Measurements from ENCODE around the gene EIF4A2.

EIF4A2 gene

DNA sequence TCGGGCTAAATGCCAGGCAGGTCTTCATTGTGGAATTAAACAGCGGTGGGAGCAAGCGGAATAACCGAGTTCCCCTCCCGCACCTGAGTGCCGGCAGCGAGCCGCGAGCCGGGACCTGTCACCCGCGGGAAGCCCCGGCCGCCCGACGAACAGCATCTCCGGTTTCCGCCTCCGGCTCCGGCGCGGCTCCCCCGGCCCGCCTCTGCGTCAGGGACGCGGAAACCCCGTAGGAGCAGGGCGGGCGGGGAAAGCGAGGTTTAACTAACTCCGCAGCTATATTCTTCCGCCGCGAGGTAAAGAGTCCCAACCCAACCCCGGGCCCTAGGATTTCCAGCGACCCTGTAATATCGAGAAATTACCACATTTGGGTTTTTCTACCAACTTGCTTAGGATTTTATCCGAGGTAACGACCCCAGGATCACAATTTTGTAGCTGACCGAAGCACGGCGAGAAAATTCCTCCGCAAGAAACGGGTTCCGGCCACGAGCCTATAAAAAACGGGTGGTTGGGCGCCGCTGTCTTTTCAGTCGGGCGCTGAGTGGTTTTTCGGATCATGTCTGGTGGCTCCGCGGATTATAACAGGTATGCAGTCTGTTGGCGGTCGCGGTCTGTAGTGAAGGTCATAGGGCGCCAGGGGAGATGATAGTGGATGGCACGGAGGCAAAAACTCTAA, at the start of gene EIF4A2:
Gene EIF4A2 (plus strand): TSS at position 520 of the 673 bp plus-strand sequence. CDS start 34 bp downstream, at position 554.
- peak; percentile 81 for DNase-seq

DNA sequence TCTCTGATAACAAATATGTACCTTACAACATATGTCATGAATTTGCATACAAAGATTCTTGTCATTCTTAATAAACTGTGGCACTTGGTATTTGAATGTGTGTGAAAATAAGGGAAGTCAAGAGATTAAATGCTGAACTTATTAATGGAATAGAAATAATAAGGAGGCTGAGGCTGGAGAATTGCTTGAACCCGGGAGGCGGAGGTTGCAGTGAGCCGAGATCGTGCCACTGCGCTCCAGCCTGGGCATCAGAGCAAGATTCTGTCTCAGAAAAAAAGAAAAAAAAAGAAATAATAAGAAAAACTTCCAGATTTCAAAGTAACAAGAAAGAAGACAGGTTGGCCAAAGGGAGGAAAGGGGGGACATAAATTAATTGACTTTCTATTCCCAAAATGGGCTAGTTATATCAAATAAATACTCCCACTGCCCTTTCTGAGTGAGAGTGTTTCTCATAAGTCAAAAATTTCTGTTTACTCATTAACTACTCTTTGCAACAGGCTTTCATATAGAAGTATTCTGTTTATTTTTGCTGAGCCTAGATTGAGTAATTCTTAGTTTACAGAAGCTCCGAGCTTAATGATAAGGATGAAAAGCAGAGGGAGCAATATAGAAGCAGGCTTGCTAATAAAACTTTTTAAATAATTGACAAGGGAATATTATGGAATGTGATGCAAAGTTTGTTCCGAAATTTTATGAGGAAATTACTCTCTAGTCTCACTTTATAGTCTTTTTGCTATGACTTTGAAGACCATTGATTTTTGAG, 40.6 kb upstream of the EIF4A2 start:
- DNase-seq: no peak

DNA sequence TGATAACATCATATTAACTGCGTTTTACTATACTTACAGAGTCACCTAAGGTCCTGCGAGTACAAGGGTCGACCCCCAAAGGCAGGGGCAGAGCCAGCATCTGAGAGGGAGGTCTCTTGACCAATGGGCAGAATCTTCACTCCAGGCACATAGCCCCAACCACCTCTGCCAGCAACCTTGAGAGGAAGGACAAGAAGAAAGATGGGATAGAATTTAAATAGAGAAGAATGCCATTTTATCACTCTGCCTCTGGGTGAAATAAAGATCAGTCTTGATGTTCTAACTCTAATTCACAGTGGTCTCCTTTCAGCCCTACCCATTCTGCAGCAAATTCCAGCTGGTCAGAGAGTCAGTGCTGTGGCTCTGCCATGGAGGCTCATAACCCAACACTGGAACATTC, 39.7 kb upstream of the EIF4A2 start:
- no peak for DNase-seq

DNA sequence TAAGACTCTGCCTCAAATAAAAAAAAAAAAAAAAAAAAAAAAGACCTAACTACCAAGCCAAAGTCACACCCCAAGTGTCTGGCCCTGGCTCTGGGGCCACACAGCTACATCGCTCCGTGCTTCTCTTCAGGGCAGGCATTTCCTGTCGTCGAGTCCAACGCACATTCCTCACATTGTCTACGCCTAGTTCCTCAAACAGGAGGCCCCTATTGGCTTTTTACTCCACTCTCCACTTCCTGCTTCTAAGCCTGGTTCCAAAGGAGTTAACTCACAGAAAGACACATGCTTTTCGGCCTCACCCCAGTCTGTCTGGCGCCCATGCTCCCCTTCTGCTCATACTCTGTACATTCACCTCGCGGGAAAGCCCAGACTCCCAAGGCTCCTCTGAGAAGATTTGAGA, 37.4 kb upstream of the EIF4A2 start:
- DNase-seq: no peak

DNA sequence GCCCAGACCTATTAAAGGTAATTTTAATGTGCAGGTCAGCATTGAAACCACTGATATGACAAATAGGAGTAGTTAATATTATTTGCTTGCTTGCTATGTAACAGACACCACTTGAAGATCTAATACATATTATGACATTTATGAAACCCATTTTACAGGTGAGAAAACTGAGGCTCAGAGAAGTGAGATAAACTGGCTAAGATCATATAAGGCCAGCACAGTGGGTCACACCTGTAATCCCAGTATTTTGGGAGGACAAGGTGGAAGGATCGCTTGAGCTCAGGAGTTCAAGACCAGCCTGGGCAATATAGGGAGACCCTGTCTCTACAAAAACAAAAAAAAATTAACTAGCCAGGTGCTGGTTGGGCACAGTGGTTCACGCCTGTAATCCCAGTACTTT, 33.1 kb upstream of the EIF4A2 start:
- no peak for DNase-seq

DNA sequence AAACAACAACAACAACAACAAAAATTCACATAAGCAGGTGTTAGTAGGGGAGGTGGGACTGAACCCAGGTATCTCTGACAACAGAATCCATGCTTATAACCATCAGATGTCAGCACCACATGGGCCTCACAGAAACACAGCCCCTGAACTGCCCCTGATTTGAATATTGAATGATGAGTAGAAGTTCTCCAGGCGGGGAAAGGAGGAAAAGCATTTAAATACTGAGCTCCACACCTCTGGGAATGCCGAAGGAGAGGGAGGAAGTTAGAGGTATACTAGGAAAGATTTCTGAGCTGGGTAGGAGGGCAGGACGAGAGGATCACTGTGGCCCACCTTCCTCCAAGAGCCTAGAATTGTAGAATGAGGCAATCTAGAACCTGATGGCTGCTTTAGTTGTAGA, 31.9 kb upstream of the EIF4A2 start:
- no peak for DNase-seq

DNA sequence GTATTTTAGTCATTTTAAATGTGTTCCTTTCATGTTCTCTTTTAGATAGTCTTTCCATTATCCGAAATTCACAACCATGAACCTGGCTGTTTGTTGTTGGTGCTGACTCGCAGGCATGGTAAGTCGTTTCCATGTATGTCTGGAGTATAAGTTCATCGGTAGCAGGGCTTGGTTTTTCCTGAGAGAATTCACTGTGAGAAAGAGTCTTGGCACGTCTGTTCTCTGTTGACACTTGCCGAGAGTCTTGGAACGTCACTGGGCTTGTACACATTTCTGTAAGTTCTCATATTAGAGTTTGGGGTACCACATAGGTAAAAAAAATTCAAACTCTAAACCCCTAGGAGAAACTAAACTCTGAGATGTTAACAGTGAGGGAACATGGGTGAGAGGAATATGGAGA, 29.4 kb upstream of the EIF4A2 start:
- no peak for DNase-seq

DNA sequence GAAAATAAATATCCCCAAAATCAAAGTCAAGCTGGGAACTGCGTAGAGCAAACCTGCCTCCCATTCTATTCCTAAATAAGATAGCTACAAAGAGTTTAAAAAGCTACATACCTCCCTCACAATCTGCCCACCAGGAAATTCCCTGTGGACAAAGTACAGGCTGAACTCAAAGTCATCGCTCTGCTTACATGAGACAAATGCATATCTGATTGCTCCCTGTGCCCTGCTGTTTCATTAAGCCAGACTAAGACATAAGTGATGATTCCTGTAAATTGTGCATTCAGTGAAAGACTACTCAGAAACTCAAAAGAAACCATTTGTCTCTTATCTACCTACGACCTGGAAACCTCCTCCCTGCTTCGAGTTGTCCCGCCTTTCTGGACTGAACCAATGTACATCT, 28.5 kb upstream of the EIF4A2 start:
- DNase-seq: no peak

DNA sequence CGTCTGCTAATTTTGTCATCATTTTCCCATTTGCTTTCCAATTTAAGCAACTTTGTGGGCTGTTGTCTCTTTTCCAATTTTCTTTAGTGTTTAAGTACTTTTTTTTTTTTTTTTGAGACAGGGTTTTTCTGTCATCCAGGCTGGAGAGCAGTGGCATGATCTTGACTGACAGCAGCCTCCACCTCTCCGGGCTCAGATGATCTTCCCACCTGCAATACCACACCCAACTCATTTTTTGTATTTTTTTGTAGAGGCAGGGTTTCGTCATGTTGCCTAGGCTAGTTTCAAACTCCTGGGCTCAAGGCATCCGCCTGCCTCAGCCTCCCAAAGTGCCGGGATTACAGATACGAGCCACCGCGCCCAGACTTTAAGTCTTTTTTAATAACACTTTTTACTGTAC, 26.2 kb upstream of the EIF4A2 start:
- no peak for DNase-seq

DNA sequence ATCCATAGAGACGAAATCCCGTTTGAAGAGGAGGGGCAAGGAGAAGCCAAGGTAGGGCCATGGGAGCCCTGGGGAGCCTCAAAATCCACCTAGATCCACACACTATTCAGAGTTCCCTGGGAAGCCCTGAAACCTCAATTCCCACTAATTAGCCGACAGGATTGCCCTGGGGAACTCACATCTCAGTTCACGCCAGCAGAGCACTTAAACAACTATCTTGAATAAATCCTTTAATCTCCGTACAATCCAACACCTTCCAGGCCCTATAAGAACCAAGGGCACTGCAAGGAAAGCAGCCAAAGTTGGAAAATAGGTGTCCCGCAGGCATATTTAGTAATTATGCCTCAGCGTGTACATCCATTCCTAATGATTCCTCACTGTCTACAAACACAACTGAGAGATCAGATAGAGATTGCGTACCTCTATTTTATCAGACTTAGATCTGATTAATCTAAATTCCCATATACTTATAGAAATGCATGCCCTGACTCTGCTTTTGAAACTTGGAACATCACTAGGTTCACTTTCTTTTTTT, 25.6 kb upstream of the EIF4A2 start:
- no peak for DNase-seq

DNA sequence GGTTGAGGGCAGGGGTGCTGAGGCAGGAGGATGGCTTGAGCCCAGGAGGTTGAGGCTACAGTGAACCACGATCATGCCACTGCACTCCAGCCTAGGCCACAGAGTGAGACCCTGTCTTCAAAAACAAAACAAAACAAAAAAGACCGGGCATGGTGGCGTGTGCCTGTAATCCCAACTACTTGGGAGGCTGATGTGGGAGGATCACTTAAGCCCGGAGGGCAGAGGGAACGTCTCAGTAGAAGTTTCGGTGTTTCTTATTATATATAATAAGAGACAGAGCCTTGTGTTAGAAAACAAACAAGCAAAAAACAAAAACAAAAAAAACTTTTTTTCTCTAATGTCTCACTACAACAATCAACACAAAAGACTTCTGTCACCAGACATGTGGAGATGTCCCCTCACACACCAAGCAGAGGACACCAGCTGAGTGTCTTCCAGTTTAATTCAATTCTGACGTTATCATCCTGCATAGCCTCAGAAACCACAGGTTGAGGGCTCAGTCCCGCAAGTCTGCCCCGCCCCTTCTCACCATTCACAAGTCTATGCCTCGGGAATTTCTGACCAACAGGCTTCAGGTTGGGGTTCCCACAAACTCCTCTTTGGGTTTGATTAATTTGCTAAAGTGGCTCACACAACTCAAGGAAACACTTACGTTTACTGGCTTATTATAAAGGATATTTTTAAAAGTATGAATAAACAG, 24.0 kb upstream of the EIF4A2 start:
- no peak for DNase-seq

DNA sequence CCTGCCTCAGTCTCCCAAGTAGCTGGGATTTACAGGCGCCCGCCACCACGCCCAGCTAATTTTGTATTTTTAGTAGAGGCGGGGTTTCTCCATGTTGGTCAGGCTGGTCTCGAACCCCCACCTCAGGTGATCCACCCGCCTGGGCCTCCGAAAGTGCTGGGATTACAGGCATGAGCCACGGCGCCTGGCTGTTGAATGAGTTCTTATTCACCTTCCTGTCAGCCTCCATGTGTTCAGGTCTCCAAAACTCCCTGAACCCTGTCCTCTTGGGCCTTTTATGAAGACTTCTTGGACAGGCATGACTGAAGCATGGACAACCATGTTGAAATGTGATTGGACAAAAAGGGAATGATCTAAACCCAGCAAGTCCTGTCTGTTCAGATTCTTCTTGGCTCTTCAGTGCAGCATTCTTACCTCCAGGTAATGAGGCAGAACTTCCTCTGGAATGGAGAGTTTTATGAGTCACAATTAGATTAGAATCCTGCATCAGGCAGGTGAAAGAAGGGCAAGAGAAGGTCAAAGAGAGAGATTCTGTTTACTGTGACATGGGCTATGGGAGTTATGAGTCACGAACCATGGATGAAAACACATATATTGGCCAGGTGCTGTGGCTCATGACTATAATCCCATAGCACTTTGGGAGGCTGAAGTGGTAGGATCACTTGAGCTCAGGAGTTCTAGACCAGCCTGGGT, 23.1 kb upstream of the EIF4A2 start:
- no peak for DNase-seq

DNA sequence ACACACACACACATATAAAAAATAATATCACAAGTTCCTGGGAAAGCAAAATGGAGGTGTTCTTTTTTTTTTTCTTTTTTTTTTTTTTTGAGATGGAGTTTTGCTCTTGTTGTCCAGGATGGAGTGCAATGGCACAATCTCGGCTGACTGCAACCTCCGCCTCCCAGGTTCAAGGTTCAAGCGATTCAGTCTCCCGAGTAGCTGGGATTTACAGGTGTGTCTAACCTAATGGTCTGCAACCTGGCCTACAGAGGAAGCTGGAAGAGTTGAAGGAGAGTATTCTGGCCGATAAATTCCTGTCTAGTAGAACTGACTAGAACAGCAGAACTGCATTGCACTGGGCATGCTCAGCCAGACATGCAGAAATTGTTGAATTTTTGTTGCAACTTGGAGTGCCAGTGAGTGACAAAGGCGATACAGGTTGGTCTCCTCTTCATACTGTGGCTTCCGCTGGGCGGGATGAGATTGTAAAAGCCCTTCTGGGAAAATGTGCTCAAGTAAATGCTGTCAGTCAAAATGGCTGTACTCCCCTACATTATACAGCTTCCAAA, 22.4 kb upstream of the EIF4A2 start:
- DNase-seq: no peak

DNA sequence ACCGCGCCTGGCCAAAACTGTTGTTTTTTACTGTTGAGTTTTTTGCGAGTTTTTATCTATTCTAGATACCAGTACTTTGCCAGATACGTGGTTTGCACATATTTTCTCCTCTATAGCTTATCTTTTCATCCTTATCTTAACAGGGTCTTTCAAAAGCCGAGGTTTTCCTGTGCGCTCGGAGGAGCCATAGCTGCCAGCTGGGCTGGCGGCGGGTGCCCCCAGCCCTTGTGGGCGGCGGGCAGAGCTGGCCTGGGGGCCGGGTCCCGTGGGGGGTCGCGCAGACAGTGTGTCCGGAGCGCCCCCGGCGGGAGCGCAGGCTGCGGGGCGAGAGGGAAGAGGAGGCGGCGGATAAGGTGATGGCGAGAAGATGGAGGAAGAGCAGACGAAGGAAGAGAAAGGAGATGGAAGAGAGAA, 11.1 kb upstream of the EIF4A2 start:
- DNase-seq: no peak

DNA sequence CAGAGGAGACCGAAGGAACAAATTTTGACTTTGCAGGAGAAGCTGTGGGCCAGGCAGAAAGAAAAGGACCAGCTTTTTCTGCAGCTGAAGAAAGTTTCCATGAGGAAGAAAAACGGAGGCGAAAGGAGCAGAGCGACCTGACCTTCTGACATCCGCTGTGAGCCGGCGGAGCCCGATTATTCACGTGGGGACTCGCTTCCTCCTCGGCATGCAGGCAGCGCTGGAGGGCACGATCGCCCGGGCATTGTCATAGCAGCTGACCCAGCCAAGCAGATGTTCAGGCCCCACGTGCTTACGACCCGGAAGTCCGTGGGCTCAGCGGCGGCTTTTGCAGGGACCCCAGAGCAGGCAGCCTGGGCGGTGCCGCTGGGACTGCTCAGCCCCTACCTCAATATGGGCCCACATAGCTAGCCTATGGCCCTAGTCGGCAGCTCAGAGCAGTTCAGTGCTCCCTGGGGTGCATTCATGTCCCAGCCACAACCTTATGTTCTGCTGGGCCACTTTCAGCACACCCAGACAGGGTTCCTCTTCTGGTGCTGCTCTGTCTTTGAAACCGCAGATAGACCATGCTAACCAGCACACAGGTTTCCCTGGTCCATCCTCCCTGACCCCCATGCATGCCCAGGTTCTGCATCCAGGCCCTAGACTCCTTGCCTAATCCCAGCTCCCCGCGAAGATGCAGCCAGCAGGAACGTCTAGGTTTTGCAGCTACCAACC, 10.5 kb upstream of the EIF4A2 start:
- DNase-seq: no peak

DNA sequence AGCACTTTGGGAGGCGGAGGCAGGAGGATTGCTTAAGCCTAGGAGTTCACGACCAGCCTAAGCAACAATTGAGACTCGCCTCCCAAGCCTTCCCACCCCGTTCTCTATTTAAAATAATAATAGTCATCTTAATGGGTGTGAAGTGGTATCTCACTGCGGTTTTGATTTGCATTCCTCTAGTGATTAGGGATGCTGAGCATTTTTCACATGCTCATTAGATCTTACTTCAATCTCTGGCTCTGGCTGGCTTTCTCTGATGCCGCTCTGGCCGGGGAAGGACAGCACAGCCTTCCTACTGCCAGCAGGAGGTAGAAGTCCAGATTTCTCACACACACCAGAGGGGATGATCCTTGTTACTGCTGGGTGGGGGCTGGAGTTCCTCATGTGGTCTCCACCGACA, 7.4 kb upstream of the EIF4A2 start:
- DNase-seq: no peak

DNA sequence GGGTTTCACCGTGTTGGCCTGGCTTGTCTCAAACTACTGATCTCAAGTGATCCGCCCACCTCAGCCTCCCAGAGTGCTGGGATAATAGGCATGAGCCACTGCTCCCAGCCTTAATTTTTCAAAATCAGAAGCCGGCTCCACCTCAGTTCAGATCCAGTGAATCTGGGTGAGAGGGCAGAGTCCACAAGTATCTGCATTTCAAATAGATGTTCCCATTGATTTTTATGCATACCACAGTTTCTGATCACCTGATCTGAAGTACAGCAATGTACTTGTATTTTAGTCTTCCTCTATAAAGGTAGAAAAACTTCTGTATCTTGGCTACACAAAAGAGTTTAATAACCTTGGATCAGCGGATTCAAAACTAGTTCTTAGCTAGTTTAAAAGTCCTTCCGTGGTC, 4.2 kb upstream of the EIF4A2 start:
- DNase-seq: no peak

DNA sequence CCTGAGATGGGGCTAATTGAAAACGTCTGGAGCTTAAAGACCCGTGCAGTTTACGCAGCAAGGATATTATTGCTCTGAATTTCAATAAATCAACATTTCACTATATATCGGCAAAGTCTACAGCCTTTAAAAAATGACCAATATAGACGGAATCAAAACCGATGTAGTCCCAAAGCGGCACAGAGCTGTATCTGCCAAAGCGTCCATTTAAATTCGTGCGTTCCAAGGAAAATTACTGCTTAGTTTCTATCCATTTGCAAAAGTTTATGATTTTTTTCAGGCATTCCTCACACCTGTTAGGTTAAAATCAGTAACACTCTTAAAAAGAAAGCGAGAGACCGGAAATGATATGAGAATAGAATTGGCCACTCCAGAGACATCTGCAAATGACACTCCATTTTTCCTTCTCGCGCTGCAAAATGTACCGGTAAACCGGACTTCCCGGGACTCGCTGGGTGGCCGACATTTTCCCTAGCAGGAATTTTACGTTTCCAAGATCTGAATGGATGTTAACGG, 777 bp upstream of the EIF4A2 start:
- DNase-seq: no peak

DNA sequence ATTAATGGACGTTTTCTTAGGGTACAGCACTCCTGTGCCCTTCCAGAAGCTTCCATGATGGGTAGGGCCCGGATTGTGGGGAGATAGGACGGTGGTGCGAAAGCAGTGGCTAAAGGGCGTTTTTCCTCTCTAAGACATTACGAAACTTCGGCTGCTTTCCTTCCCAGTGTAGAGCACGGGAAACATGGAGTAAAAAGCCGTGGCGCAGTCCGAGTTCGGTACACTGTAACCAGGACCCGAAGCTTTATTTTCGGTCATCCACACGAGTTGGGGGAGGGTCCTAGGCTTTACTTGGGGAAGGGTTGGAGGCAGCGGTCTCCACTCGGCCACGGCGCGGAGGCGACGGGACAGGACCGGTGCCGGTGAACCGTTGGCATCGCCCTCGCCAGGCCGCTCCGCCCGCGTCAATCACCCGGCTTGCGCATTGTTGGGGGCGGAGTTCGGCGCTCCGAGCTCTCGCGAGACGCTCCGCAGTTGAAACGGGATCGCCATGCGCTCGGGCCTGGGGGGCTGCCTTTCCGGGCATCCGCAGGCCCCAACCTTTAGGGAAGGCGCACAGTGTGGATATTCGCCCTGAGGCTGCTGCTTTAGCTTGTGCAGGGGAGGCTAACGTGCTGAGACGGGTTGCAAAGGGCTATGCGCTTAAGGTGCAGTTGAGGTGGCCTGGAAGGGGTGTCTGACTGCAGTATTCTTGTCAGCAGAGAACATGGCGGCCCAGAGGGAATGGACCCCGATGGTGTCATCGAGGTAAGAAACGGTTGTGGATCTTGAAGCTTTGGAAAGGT, 546 bp downstream of the EIF4A2 start:
- DNase-seq: peak; percentile 49

DNA sequence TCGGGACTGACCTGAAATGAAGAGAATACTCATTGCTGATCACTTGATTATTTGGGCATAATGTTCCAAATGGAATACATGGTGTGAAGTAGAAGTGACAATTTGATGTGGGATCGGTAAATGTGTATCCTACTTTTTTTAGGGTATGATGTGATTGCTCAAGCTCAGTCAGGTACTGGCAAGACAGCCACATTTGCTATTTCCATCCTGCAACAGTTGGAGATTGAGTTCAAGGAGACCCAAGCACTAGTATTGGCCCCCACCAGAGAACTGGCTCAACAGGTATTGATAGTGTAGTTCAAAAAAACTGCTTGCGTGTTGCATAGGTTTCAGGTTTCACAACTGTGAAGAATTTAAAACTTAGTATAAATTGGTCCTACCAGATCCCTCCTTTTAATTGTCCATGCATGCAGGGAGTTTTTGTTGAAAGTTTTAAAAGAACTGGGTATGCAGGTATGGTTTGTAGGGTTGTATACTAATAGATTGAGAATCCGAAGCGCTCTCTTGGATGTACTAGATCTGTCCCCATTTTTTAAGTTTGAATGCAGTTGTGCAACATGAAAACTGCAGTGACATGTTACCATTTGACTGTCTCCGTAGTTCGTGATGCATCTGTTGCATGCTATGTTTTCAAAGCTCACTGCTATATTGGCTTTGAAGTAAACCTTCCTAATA, 1.6 kb downstream of the EIF4A2 start:
- no peak for DNase-seq
